HepG2 (cell line): ENCODE results near the gene FAM24B. TPM values are rescaled to one million over a fixed set of nuclear protein-coding genes. Genes with fewer than 3 reads are reported as not detected.

Experiments used
- ATAC-seq: fragments of 200-7000 bp; cut with Tn5 transposase; 3 replicates; pipeline ENCODE4 v1.9.1; 2020; ENCODE audit warnings: mild to moderate bottlenecking, moderate library complexity
- BruUV-seq: library from RNA; stranded (reverse); fragments of 400-500 nt; replicated peaks from 2 replicates; lab custom pipeline; 2021; lab: Mats Ljungman, UMichigan
- CTCF ChIA-PET: fragments of 300-600 bp; formaldehyde crosslinking; extraction: SDS; loops from one replicate; lab custom pipeline; 2021; ENCODE audit warnings: low total read pairs, inconsistent platforms, low intra/inter-chr PET ratio; lab: Yijun Ruan, JAX
- POLR2A ChIA-PET: fragments of 350-600 bp; sonication (Branson Sonifier 250); formaldehyde crosslinking; loops from one replicate; lab custom pipeline; 2020; ENCODE audit warnings: antibody characterized with exemption, inconsistent platforms; lab: Yijun Ruan, JAX
- DNase-seq: peaks from one replicate; pipeline ENCODE4 v3.0.0-alpha.2; 2015; ENCODE audit warnings: low spot score
- FAIRE-seq: peaks from 3 replicates; lab custom pipeline; 2011; peaks lifted over from hg19 to GRCh38; lab: Jason Lieb, UNC
- H2AFZ ChIP-seq: one replicate; pipeline ENCODE4 v1.6.1; 2011; ENCODE audit warnings: low read length, inconsistent platforms
- H3K27ac ChIP-seq: fragments of 300-600 bp; 3 replicates; pipeline ENCODE4 v1.8.0; 2011; ENCODE audit warnings: mixed run types, mild to moderate bottlenecking, mixed read lengths, low read length, inconsistent platforms; ENCODE audit not compliant: insufficient read depth; ENCODE audit errors: extremely low read length
- H3K27me3 ChIP-seq, 2 experiments: fragments of 200-600 bp in 1 of 2; 2 replicates in 1 of 2; 3 replicates in 1 of 2; pipeline versions ENCODE4 v1.6.0 to v1.8.0; 2011; ENCODE audit warnings: low read length in 2 of 2, mild to moderate bottlenecking in 2 of 2, moderate library complexity in 2 of 2, inconsistent platforms in 1 of 2; ENCODE audit not compliant: insufficient read depth in 2 of 2, control insufficient read depth in 1 of 2
- H3K36me3 ChIP-seq, 2 experiments: fragments of 200-600 bp in 1 of 2; replicated peaks in 1 of 2; 2 replicates in 1 of 2; 3 replicates in 1 of 2; pipeline versions ENCODE4 v1.5.1 to v1.8.0; 2011; ENCODE audit warnings: low read length in 2 of 2, inconsistent platforms in 1 of 2; ENCODE audit not compliant: insufficient read depth in 2 of 2, control insufficient read depth in 1 of 2
- H3K4me1 ChIP-seq: 2 replicates; pipeline ENCODE4 v1.5.1; 2012; ENCODE audit warnings: low read length, inconsistent platforms; ENCODE audit not compliant: insufficient read depth
- H3K4me2 ChIP-seq: 2 replicates; pipeline ENCODE4 v1.6.0; 2011; ENCODE audit warnings: low read depth, low read length, inconsistent platforms
- H3K4me3 ChIP-seq, 3 experiments: fragments of 200-600 bp in 1 of 3; sonication (generic), shearing (Covaris generic) in 1 of 3; replicated peaks in 1 of 3; 2 replicates each; pipeline ENCODE4 v1.5.1; 2011 to 2016; ENCODE audit warnings: low read length in 3 of 3, inconsistent platforms in 2 of 3, low read depth in 2 of 3, mild to moderate bottlenecking in 2 of 3, control low read depth in 1 of 3, mixed read lengths in 1 of 3; ENCODE audit not compliant: insufficient read depth in 1 of 3
- H3K79me2 ChIP-seq: one replicate; pipeline ENCODE4 v1.6.1; 2011; ENCODE audit warnings: low read length, inconsistent platforms; ENCODE audit not compliant: insufficient read depth
- H3K9ac ChIP-seq: 2 replicates; pipeline ENCODE4 v1.6.0; 2011; ENCODE audit warnings: mild to moderate bottlenecking, low read depth, low read length, inconsistent platforms; ENCODE audit not compliant: insufficient read depth
- H3K9me3 ChIP-seq: 2 replicates; pipeline ENCODE4 v1.5.1; 2012; ENCODE audit warnings: mild to moderate bottlenecking, low read length
- H4K20me1 ChIP-seq: 2 replicates; pipeline ENCODE4 v1.6.0; 2011; ENCODE audit warnings: inconsistent platforms, mild to moderate bottlenecking, low read length, moderate library complexity; ENCODE audit not compliant: insufficient read depth
- FOXP1 ChIP-seq, 2 experiments: fragments of 450-650 bp in 1 of 2; IDR thresholded peaks; 2 replicates each; pipeline ENCODE4 v1.6.1; 2017 to 2018; ENCODE audit warnings: antibody characterized with exemption in 1 of 2
- NFKBIZ ChIP-seq: IDR thresholded peaks from 2 replicates; pipeline ENCODE4 v1.6.1; 2018; ENCODE audit warnings: missing genetic modification reagents, missing compliant biosample characterization
- STAT6 ChIP-seq: sonication (generic); formaldehyde crosslinking; IDR thresholded peaks from 2 replicates; pipeline ENCODE4 v1.4.0; 2020; ENCODE audit warnings: missing genetic modification reagents, mild to moderate bottlenecking, borderline replicate concordance
- ZBTB39 ChIP-seq: sonication (generic); formaldehyde crosslinking; IDR thresholded peaks from 2 replicates; pipeline ENCODE4 v1.5.0; 2020; ENCODE audit warnings: missing genetic modification reagents
- ZNF143 ChIP-seq: sonication (generic); formaldehyde crosslinking; IDR thresholded peaks from 2 replicates; pipeline ENCODE4 v1.4.0; 2020; ENCODE audit warnings: missing genetic modification reagents
- ZNF205 ChIP-seq: IDR thresholded peaks from 2 replicates; pipeline ENCODE4 v1.6.1; 2018; ENCODE audit warnings: missing biosample characterization, missing genetic modification reagents
- ZNF510 ChIP-seq: sonication (generic); formaldehyde crosslinking; IDR thresholded peaks from 2 replicates; pipeline ENCODE4 v1.4.0; 2020; ENCODE audit warnings: low read depth, mild to moderate bottlenecking, missing genetic modification reagents
- ZNF577 ChIP-seq: sonication (generic); formaldehyde crosslinking; IDR thresholded peaks from 2 replicates; pipeline ENCODE4 v1.4.0; 2020; ENCODE audit warnings: mild to moderate bottlenecking, low read depth, missing genetic modification reagents, borderline replicate concordance
- ZNF607 ChIP-seq: sonication (generic); formaldehyde crosslinking; IDR thresholded peaks from 2 replicates; pipeline ENCODE4 v1.5.1; 2020; ENCODE audit warnings: missing genetic modification reagents, mild to moderate bottlenecking, borderline replicate concordance
- ZNF766 ChIP-seq: sonication (generic); formaldehyde crosslinking; IDR thresholded peaks from 2 replicates; pipeline ENCODE4 v1.5.0; 2020; ENCODE audit warnings: missing genetic modification reagents, borderline replicate concordance
- whole genome bisulfite sequencing: methylation state at CpG from one replicate; pipeline ENCODE4 v1.1.6; 2017; ENCODE audit warnings: low lambda C conversion rate; 5-methylcytosine and 5-hydroxymethylcytosine counted together
- in situ Hi-C: cut with HindIII; loops from 2 replicates; pipeline ENCODE4 v1.10.0; 2017; ENCODE audit warnings: low pct_unique_long_range_greater_than_20kb; ENCODE audit not compliant: extremely low pct_ligation_motif_present
- intact Hi-C: fragments of 100-400 bp; cut with micrococcal nuclease; formaldehyde crosslinking; loops from one replicate; pipeline ENCODE4 v1.10.0; 2022; ENCODE audit not compliant: unreplicated experiment
- polyA plus RNA-seq, 8 experiments: library from polyadenylated mRNA; depleted of rRNA in 3 of 8; stranded (reverse) in 7 of 8; unstranded in 1 of 8; fragments of >200 nt; fragmentation: Illumina TruSeq in 4 of 8; extraction: Trizol in 4 of 8; gene quantifications; 2 replicates each; pipeline versions ENCODE4 v1.2.1 to v1.2.3, GENCODE V29; 2011 to 2016; ENCODE audit warnings: low read depth in 4 of 8, missing spikeins in 1 of 8, mixed read lengths in 1 of 8; ENCODE audit not compliant: insufficient read depth in 1 of 8
- total RNA-seq, 5 experiments: library from RNA; depleted of rRNA; stranded (reverse); fragments of >200 nt; fragmentation: Illumina TruSeq; extraction: Trizol; gene quantifications; 2 replicates each; pipeline ENCODE4 v1.2.3, GENCODE V29; 2016; ENCODE audit warnings: low read depth in 1 of 5
- TF ChIP-seq, protein P1 (sequence below): sonication (generic); formaldehyde crosslinking; IDR thresholded peaks from 2 replicates; pipeline ENCODE4 v1.5.0; 2020; ENCODE audit warnings: missing genetic modification reagents
- TF ChIP-seq, protein P2 (sequence below): IDR thresholded peaks from 2 replicates; pipeline ENCODE4 v1.6.1; 2016; ENCODE audit warnings: missing compliant biosample characterization, missing genetic modification reagents, borderline replicate concordance

FAM24B gene
- total and polyA plus RNA-seq, 2 of the 13 experiments (the other 11 are each of a cell fraction or from before 2014, with no cell fraction given), result 1.9 to 3.0 TPM

GRCh38 chr10:122884166-122884565, 4.8 kb upstream of the FAM24B start:
- ChIA-PET POLR2A (no interaction called here), CTCF (no interaction called here)
- no peak for DNase-seq
- Histone ChIP-seq H3K36me3 (no peaks in the 10 kb centered on the region), H3K79me2 (no peaks in the 10 kb centered on the region), H3K4me1 (peaks cover 10% of the 10 kb centered on the region; the same call in 1 of the 2 replicates), H4K20me1 (no peaks in the 10 kb centered on the region), H3K9ac (no peak overlapping the region), H2AFZ (no peak overlapping the region), H3K4me3 (no peak overlapping the region), H3K4me2 (no peak overlapping the region), H3K27me3 (no peaks in the 10 kb centered on the region; a peak in 1 of 5 replicates), H3K9me3 (no peaks in the 10 kb centered on the region), H3K27ac (no peak overlapping the region)
- ATAC-seq, result no peak
- intact Hi-C loops (no loop called here), in situ Hi-C loops (no loop called here)
- no peak for FAIRE-seq
- WGBS, result 54% methylated on average over 1 of the region's 1 CpG
- no TSS peak for BruUV-seq
- TF ChIP-seq ZBTB39, result no peak
- TF ChIP-seq FOXP1 (IDR thresholded peaks at IDR 0.05), result no peak
- no peak for TF ChIP-seq FOXP1 (CRISPR knock-in tag; IDR thresholded peaks at IDR 0.05)
- no peak for TF ChIP-seq ZNF205 (CRISPR knock-in tag)
- TF ChIP-seq ZNF143 (CRISPR knock-in tag), result no peak
- no peak for TF ChIP-seq ZNF577 (CRISPR knock-in tag)
- no peak for TF ChIP-seq NFKBIZ (CRISPR knock-in tag)
- no peak for TF ChIP-seq ZNF510 (CRISPR knock-in tag)
- TF ChIP-seq, protein P1, sequence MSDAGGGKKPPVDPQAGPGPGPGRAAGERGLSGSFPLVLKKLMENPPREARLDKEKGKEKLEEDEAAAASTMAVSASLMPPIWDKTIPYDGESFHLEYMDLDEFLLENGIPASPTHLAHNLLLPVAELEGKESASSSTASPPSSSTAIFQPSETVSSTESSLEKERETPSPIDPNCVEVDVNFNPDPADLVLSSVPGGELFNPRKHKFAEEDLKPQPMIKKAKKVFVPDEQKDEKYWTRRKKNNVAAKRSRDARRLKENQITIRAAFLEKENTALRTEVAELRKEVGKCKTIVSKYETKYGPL (CRISPR knock-in tag), result no peak
- TF ChIP-seq ZNF607 (CRISPR knock-in tag), result no peak
- TF ChIP-seq, protein P2, sequence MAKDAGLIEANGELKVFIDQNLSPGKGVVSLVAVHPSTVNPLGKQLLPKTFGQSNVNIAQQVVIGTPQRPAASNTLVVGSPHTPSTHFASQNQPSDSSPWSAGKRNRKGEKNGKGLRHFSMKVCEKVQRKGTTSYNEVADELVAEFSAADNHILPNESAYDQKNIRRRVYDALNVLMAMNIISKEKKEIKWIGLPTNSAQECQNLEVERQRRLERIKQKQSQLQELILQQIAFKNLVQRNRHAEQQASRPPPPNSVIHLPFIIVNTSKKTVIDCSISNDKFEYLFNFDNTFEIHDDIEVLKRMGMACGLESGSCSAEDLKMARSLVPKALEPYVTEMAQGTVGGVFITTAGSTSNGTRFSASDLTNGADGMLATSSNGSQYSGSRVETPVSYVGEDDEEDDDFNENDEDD, result no peak
- no peak for TF ChIP-seq ZNF766 (CRISPR knock-in tag)
- no peak for TF ChIP-seq STAT6 (CRISPR knock-in tag)
